SK-N-MC (cell line): Measurements from ENCODE around the gene CDH23.

Experiments
- DNase-seq: peaks from one replicate; pipeline ENCODE4 v3.0.0-alpha.2; 2011; ENCODE audit warnings: low read depth, low spot score
- H3K27ac ChIP-seq: fragments of 200-600 bp; sonication (generic); 2 replicates; pipeline ENCODE4 v1.5.1; 2016; ENCODE audit warnings: mixed run types
- H3K36me3 ChIP-seq: fragments of 200-600 bp; sonication (generic); 2 replicates; pipeline ENCODE4 v1.6.1; 2017; ENCODE audit warnings: antibody characterized with exemption, low read length, mixed read lengths; ENCODE audit not compliant: insufficient read depth
- H3K4me3 ChIP-seq: fragments of 200-600 bp; sonication (generic); 2 replicates; pipeline ENCODE4 v1.5.1; 2016
- H3K9ac ChIP-seq: fragments of 200-600 bp; sonication (generic); 2 replicates; pipeline ENCODE4 v1.8.0; 2017; ENCODE audit warnings: mixed run types, mixed read lengths; ENCODE audit not compliant: insufficient read length
- H3K9me3 ChIP-seq: fragments of 200-600 bp; sonication (generic); 2 replicates; pipeline ENCODE4 v1.6.1; 2017; ENCODE audit warnings: low read depth, mild to moderate bottlenecking, antibody characterized with exemption, low read length, moderate library complexity, mixed read lengths
- EZH2 ChIP-seq: fragments of 200-600 bp; sonication (generic); IDR thresholded peaks from one replicate; pipeline ENCODE4 v1.6.1; 2017; ENCODE audit warnings: antibody characterized with exemption
- FOXP2 ChIP-seq: optimal IDR thresholded peaks from 2 replicates; pipeline ENCODE3; 2011; ENCODE audit warnings: mild to moderate bottlenecking, moderate library complexity; ENCODE audit not compliant: insufficient read depth; ENCODE audit errors: extremely low read length, control extremely low read depth
- POLR2AphosphoS5 ChIP-seq: IDR thresholded peaks from 2 replicates; pipeline ENCODE4 v1.6.1; 2012; ENCODE audit warnings: mild to moderate bottlenecking, low read depth, low read length, borderline replicate concordance

CDH23 gene

GRCh38 chr10:71694567-71694968, 297.8 kb downstream of the CDH23 start:
- no peaks in the 10 kb centered on the region for H3K9me3 ChIP-seq
- H3K4me3 ChIP-seq: no peak overlapping the region
- H3K36me3 ChIP-seq: no peaks in the 10 kb centered on the region
- no peak for TF ChIP-seq EZH2
- TF ChIP-seq FOXP2: no peak
- no peak for TF ChIP-seq POLR2AphosphoS5
- no peak overlapping the region for H3K27ac ChIP-seq
- DNase-seq: no peak
- H3K9ac ChIP-seq: no peak overlapping the region

GRCh38 chr10:71695502-71696476, 299.1 kb downstream of the CDH23 start:
- TF ChIP-seq POLR2AphosphoS5 (no peak), FOXP2 (no peak), EZH2 (no peak)
- Histone ChIP-seq H3K4me3 (no peak overlapping the region), H3K9ac (no peak overlapping the region), H3K9me3 (no peaks in the 10 kb centered on the region), H3K27ac (no peak overlapping the region), H3K36me3 (no peaks in the 10 kb centered on the region)
- no peak for DNase-seq

GRCh38 chr10:71696628-71697326, 300.1 kb downstream of the CDH23 start:
- Histone ChIP-seq H3K36me3 (no peaks in the 10 kb centered on the region), H3K27ac (no peak overlapping the region), H3K4me3 (no peak overlapping the region), H3K9ac (no peak overlapping the region), H3K9me3 (no peaks in the 10 kb centered on the region)
- no peak for DNase-seq
- TF ChIP-seq FOXP2 (no peak), EZH2 (no peak), POLR2AphosphoS5 (no peak)

DNA sequence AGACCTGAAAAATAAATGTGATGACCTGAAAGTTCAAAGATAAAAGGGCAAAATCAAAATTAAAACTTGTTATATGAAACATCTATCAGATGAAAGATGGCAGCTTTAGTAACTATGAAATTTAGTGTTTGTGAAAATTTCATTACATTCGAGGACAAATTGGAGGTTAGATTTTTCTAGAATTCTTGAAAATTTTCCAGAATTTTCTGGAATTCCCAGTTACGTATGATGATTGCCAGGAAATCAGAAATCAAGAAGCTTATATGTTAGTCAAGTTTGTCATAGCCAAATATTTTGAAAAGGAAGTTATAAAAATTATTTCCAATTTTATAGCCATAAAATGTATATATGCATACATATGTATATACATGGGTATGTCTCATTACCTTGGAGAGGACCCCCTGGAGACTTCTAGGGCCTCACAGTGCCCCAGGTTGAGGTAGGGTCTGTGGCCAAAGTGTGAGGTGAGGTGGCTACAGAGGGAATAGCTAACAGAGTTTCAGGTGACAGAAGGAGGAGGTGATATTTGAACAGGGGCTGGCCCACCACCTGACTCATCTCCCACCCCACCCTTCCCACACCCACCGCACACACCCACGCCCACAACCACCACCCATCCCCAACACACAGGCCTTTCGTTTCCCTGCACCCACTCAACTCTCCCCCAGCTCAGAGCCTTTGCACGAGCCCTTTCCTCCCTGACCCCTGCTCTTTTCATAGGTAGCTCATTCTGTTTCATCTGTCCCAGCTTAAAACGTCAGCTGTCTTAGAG, 301.4 kb downstream of the CDH23 start:
- TF ChIP-seq FOXP2 (no peak), POLR2AphosphoS5 (no peak), EZH2 (no peak)
- H3K9ac ChIP-seq: no peak overlapping the region

DNA sequence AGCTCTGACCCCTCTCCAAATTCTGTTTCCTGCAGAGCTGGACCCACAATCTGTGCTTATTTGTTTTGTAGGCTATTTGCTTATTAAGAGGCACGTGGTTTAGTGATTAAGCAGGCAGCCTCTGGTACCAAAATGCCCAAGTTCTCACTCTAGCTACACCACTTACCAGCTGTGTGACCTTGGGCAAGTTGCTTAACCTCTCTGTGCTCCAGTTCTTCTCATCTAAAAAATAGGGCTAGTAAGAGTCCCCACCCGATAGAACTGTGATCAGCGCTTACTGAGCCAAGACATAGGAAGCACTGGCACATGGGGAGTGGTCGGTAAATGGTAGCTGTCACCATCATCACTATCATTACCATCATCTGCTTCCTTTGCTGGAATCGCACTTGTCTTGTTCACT, 302.0 kb downstream of the CDH23 start:
- Histone ChIP-seq H3K9me3 (no peaks in the 10 kb centered on the region), H3K9ac (no peak overlapping the region), H3K27ac (no peak overlapping the region), H3K36me3 (no peaks in the 10 kb centered on the region), H3K4me3 (no peak overlapping the region)
- no peak for DNase-seq
- no peak for TF ChIP-seq FOXP2
- TF ChIP-seq POLR2AphosphoS5: no peak
- TF ChIP-seq EZH2: no peak

More for the DNA sequence above, 301.4 kb downstream of the CDH23 start:
- Histone ChIP-seq H3K27ac (no peak overlapping the region), H3K4me3 (no peak overlapping the region), H3K9me3 (no peaks in the 10 kb centered on the region), H3K36me3 (no peaks in the 10 kb centered on the region)
- no peak for DNase-seq

DNA sequence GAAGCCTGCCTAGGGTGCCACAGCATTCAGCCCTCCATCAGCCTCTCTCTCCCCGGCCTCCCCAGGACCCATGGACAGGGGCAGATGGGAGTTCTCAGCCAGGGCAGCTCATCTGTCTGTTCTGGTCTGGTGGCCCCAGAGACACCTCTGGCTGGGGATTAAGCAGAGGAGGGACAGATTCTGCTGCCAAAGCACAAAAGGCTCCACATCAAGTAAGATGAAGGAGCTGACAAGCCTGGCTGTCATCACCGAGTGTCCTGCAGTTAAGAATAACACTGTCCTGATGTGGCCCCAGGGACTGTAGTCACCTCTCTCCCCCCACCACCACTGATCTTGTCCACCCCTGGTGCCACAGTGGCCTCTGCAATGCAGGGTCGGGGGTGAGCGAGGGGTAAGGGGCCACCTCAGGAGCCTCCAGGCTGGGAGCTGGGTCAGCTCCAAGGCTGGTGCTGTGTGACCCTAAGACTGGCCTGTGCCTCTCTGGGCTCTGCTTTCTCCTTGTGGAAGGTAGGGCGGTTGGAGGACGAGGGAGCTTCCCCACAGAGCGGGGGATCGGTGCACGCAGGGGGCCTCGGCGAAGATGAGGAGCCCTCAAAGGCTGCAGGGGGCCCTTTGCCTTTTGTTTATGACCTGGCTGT, 304.1 kb downstream of the CDH23 start:
- H3K27ac ChIP-seq: no peak overlapping the region
- H3K4me3 ChIP-seq: no peak overlapping the region
- H3K9ac ChIP-seq: no peak overlapping the region

DNA sequence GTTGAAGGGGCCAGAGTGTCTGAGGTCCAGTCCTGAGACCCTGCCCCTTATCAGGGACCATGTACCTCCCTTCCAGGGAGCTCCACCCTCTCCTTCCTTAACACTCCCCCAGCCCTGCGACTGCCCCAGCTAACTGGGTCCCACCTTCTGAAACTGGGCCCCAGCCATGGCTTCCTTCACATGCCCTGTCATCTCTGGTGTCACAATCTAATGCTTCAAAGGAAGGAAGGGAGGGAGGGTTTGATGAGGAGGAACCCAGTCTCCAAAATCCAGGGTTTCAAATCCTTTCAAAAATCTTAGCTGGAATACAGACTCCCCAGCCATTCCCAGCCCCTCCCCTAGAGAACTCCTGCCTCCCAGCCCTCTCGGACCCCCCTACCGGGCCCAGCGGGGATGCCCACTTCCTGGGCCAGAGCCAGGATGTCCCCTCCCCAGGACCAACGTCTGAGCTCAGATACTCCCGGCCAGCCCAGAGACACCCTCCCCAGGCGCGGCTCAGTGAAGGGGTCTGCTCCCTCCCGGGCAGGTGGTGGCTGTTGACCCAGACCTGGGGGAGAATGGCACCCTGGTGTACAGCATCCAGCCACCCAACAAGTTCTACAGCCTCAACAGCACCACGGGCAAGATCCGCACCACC, 304.9 kb downstream of the CDH23 start:
- H3K9ac ChIP-seq: no peak overlapping the region
- no peak overlapping the region for H3K4me3 ChIP-seq
- TF ChIP-seq FOXP2 (no peak), EZH2 (no peak), POLR2AphosphoS5 (no peak)
- H3K9me3 ChIP-seq: no peaks in the 10 kb centered on the region
- no peak for DNase-seq
- H3K36me3 ChIP-seq: no peaks in the 10 kb centered on the region
- no peak overlapping the region for H3K27ac ChIP-seq

More for the DNA sequence above, 304.1 kb downstream of the CDH23 start:
- no peak for DNase-seq
- Histone ChIP-seq H3K9me3 (no peaks in the 10 kb centered on the region), H3K36me3 (no peaks in the 10 kb centered on the region)
- TF ChIP-seq FOXP2 (no peak), EZH2 (no peak), POLR2AphosphoS5 (no peak)
